ENCODE results near the gene SLC35B2.

- TF ChIP-seq, protein P1, sequence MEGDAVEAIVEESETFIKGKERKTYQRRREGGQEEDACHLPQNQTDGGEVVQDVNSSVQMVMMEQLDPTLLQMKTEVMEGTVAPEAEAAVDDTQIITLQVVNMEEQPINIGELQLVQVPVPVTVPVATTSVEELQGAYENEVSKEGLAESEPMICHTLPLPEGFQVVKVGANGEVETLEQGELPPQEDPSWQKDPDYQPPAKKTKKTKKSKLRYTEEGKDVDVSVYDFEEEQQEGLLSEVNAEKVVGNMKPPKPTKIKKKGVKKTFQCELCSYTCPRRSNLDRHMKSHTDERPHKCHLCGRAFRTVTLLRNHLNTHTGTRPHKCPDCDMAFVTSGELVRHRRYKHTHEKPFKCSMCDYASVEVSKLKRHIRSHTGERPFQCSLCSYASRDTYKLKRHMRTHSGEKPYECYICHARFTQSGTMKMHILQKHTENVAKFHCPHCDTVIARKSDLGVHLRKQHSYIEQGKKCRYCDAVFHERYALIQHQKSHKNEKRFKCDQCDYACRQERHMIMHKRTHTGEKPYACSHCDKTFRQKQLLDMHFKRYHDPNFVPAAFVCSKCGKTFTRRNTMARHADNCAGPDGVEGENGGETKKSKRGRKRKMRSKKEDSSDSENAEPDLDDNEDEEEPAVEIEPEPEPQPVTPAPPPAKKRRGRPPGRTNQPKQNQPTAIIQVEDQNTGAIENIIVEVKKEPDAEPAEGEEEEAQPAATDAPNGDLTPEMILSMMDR (IDR thresholded peaks at IDR 0.05): no peak
- peak; percentile 68; the same call in 1 of the 2 replicates for TF ChIP-seq SIN3A (IDR thresholded peaks at IDR 0.05; ENCODE audit: borderline replicate concordance, insufficient read depth, low read depth, low read length)
- no peak; the same call in 1 of the 2 replicates for TF ChIP-seq POLR2AphosphoS5 (IDR thresholded peaks at IDR 0.05; ENCODE audit: low read depth, low read length)
- TF ChIP-seq, protein P2, sequence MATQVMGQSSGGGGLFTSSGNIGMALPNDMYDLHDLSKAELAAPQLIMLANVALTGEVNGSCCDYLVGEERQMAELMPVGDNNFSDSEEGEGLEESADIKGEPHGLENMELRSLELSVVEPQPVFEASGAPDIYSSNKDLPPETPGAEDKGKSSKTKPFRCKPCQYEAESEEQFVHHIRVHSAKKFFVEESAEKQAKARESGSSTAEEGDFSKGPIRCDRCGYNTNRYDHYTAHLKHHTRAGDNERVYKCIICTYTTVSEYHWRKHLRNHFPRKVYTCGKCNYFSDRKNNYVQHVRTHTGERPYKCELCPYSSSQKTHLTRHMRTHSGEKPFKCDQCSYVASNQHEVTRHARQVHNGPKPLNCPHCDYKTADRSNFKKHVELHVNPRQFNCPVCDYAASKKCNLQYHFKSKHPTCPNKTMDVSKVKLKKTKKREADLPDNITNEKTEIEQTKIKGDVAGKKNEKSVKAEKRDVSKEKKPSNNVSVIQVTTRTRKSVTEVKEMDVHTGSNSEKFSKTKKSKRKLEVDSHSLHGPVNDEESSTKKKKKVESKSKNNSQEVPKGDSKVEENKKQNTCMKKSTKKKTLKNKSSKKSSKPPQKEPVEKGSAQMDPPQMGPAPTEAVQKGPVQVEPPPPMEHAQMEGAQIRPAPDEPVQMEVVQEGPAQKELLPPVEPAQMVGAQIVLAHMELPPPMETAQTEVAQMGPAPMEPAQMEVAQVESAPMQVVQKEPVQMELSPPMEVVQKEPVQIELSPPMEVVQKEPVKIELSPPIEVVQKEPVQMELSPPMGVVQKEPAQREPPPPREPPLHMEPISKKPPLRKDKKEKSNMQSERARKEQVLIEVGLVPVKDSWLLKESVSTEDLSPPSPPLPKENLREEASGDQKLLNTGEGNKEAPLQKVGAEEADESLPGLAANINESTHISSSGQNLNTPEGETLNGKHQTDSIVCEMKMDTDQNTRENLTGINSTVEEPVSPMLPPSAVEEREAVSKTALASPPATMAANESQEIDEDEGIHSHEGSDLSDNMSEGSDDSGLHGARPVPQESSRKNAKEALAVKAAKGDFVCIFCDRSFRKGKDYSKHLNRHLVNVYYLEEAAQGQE (IDR thresholded peaks at IDR 0.05; ENCODE audit: insufficient read depth in 1 of 2, low read depth in 2 of 2, low read length in 1 of 2): no peak
- TF ChIP-seq TCF7L2 (IDR thresholded peaks at IDR 0.05; ENCODE audit: low read depth, low read length): no peak
Measured at GRCh38 chr6:44224029-44224964, 33.0 kb downstream of the SLC35B2 start.

Data from Panc1 (cell line).